ENCODE results near the gene SLC47A2.

The SLC47A2 gene

DNA sequence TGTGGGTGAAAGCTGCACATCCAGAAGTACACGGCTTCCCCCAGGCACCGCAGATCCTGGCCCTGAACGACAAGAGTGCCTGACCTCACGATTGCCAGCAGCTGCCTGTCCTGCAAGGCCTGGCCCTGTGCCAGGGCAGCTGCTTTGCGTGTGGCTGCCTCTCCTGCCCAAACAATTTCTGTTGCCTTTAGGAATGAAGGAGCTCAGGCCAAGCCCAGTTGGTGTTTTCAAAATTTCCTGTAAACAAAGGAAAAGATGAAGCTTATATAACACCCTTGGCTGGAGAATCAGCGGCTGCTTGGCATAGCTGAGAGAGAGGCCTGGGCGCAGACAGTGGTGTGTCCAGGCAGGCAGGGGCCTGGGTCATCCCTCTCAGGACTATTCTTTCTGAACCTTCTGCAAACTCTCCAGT lies 11.7 kb upstream of the SLC47A2 start:
- peak; percentile 26 for DNase-seq (ENCODE audit: low spot score)

DNA sequence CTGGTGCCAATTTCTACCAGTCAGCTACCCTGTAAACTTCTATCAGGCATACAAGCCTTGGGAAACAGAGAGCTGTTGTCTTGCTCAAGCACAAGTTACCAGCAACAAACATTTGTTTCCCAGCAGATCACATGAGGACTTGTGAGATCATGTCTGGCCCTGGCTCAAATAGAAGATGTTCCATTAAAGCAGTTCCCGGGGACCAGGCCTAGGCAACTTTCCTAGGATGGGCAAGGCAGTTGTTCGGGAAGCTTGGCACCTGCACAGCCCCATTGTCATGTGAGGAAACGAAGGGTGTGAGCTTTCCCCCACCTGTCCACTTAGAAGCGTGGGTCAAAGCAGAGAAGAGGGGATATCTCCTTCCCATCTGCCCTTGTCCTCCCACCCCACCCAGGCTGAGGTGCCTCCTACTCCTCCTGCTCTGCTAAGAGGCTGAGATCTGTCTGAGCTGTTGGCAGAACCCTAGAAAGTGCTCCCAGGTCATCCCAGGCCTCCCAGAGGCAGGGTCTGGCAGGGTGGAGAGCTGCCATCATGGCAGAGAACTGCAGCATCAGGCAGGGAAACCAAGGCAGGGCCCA lies 11.2 kb upstream of the SLC47A2 start:
- DNase-seq (ENCODE audit: low spot score) = no peak

DNA sequence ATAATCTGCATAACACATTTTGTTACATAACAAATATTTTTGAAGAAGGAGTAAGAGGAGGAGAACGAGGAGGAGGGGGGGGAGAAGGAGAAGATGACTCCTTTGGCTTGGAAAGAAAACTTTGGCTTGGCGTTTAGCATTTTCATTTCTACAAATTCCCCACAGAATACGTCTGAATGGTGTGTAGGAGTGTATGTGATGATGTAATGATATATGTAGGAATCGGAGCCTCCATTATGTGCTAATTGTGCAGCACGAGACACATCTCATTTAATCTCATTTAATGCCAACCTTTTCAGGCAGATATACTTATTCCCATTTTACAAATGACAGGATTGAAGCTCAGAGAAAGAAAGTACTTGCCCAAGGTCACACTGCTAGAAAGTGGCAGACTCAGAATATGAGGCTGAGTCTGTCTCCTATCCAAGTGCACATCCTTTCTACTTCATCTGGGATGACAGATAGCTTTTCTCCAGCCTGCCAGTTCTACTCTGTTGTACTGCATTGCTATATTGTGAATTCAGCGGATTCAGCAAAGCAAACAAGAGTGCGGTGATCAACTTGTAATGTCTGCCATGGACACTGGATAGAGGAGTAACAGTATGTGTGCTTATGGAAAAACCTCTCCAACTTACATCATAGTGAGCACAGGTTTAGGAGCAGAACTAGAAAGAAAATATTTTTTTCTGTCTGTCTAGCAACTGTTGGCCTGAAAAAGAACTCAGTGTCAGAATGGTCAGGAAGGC lies 10.4 kb upstream of the SLC47A2 start:
- no peak for DNase-seq (ENCODE audit: low spot score)

DNA sequence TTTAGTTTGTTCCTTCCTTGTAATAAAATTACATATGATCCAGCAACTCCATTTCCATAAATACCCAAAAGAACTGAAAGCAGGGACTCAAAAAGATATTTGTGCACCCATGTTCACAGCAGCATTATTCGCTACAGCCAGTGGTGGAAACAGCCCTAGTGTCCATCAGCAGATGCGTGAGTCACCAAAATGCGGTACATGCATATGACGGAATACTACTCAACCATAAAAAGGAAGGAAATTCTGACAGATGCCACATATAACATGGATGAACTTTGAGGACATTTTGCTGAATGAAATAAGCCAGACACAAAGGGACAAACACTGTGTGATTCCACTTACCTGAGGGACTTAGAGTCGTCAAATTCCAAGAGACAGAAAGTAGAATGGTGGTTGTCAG lies 9.1 kb upstream of the SLC47A2 start:
- DNase-seq (ENCODE audit: low spot score) = no peak

DNA sequence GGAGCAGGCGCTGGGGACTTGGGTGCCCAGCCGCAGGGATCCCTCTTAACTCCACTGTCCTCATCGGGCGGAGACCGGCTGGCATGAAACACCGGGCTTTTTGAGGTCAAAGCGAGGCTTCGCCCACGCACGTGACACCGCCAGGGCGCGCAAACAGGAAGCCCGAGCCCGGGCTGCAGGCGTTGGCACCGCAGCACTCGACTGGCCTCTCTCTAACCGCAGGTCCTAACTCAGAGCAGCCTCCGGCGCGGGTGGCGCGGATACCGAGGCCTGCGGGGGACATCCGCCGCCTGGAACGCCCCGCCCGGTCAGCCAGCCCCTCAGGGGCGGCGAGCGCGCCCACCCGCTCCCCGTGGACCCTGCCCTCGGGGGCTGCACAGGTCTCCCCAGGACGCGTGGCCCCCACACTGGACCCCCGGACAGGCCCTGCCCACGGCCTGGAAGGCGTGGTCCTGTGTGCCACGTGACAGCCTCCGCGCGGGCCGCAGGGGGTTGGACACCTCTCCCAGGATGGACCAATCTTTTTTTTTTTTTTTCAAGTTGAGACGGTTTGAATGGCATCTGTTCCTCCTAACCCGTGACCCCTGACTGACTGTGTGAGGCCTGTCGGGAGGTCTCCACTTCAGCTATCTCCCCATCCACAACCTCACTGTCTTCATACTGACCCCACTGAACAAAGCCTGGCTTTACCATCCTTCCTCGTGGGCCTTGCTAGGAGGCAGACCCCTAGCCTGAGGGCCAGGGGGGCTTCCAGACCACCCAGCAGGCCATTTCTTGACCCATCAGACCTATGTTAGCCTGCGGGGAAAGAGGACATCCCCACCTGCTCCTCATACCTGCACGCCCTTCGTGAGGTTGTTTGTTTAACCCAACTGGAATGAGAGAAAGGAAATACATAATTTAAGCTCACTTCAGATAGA lies 8.4 kb upstream of the SLC47A2 start:
- DNase-seq (ENCODE audit: low spot score) = no peak

DNA sequence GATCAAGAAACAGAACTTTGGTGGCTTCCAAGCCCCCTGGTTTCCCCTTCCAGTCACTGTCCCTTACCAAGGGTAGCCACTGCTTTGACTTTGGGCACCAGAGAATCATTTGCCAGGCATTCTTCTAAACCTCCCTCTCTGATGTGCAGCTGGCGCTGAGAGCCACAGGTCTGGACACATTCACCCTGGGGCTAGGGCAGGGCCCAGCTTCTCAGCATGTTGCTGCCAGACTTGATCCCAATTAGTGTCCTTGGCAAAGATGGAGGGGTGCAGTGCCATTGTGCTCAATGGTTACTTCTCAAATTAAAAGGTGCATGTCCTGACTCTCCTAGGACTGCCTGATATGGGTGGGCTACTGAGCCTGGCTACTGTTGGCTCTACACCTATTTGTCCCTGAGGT lies 7.6 kb upstream of the SLC47A2 start:
- DNase-seq (ENCODE audit: low spot score) = no peak

DNA sequence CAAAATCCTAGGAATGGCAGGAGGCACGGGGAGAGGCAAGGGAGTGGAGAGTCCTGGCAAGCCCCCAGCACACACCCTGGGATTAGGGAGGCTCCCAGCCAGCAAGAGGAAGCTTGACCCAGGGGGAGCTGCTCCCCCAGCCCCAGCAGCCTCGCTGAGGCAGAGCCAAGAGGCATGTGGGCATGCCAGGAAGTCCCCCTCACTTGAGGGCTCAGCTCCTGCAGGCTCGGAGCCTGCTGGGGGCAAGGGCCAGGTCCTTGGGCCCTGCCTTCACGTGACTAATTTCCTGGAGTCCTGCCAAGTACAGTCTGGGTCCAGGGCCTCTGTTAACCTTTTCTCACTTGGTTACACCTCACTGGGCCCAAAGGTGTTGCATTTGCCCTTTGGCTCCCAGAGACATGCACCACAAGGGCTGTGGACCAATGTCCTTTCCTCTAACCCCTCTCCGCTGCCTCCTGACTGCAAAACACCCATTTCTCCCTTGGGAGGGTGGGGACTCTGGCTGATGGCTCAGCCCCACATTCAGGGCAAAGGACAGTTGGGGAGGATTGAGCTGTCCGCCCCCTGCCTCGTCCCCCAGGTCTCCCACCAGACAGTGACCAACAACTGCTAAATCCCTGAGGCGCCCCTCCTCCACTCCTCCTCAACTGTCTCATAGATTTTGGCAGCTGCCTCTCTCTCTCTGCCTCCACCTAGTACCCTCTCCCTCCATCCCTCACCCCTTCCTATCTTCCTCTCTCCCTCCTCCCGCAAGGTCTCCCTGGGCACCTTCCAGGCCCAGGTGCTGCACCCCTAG lies 4.4 kb upstream of the SLC47A2 start:
- no peak for DNase-seq (ENCODE audit: low spot score)

DNA sequence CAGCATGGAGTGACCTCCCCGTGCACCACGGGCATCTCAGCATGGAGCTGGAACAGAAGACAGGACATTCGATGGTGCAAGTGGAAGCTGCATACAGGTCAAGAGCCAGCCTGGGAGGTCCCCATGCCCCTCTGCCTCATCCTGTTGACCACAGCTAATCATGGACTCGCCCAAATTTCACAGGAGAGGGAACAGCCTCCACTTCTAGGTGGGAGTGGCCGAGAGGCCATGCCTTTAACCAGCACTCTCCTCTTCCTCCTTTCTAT lies 3.8 kb upstream of the SLC47A2 start:
- no peak for DNase-seq (ENCODE audit: low spot score)

DNA sequence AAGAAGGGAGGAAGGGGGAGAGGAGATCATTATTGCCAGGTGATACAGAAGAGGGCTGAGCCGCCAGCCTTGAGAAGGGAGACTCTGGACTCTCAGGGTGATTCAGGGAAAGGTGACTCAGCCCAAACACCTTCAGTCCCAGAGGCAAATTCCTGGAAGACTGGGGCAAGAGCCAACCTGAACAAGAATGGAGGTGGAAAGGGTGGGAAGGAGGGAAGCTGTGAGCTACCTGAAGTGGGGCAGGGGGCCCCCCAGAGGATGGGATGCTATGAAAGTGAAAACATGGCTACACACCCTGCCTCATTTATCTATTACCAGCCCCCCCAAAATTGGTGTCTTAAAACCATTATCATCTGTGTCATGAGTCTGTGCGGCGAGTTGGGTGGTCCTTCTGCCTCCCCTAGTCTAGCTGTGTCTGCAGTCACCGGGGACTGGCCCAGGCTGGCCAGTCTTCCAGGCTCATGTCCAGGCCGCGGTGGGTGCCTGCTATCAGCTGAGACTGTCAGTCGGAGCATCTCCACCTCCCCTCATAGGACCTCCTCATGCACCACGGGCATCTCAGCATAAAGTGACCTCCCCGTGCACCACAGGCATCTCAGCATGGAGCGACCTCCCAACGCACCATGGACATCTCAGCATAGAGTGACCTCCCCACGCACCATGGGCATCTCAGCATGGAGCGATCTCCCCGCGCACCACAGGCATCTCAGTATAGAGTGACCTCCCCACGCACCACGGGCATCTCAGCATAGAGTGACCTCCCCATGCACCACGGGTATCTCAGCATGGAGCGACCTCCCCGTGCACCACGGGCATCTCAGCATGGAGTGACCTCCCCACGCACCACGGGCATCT lies 3.2 kb upstream of the SLC47A2 start:
- DNase-seq (ENCODE audit: low spot score) = no peak

DNA sequence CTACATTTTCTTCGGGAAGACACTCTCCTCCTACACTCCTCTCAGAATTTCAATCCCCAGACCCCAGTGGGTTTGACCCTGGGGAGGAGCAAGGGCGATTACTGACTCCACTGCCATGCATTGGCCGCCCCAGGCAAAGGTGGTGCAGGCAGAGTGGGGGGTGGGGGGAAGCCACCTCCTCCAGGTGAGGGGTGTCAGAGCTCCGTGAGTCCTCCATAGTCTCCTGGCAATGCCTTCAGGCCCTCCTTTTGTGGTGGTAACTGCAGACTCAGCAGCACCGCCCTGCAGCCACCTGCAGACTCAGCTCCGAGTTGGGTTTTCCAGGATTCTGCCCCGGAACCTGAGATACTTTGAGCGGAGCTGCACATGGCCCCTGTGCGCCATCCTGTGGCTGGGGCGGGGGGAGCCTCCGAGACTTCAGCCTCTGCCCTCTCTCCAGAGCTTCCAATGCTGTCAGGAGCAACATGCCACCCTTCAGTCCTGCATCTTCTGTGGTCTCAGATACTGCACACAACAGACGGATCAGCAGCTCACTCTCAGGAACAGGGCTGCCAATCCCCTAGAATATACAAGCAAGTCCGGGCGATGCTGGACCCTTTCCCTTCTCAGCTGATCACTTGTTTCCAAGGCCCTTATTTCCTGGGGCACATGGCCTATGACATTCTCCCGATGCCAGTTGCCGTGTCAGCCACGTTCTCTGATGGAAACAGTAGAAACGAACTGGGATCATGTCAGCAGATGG lies 2.4 kb upstream of the SLC47A2 start:
- no peak for DNase-seq (ENCODE audit: low spot score)

DNA sequence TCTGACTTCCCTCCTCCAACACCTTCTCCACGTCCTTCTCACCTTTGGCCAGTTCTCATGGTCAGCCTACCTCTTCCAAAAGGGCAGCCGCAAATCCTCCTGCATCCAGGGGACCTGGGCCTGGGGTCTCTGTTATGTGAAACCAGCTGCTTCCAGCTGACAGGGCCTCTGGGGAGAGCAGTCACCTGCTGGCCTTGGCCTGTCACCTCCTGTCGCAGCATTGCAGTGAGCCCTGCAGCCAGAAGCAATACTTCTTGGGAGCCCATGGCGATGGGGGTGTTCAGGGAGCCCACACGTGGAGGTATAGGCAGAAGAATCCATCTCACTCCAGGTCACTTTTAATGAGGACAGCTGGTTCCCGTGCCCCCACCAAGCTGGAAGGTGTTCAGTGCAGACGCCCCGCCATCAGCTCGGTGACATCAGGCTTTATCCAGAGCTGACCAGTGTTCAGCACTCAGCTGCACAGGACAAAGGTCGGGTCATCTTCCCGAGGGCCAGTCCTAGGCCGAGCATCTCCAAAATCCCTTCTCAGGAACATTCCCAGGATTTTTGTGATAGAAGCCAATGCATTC lies 1.7 kb upstream of the SLC47A2 start:
- DNase-seq (ENCODE audit: low spot score) = no peak

DNA sequence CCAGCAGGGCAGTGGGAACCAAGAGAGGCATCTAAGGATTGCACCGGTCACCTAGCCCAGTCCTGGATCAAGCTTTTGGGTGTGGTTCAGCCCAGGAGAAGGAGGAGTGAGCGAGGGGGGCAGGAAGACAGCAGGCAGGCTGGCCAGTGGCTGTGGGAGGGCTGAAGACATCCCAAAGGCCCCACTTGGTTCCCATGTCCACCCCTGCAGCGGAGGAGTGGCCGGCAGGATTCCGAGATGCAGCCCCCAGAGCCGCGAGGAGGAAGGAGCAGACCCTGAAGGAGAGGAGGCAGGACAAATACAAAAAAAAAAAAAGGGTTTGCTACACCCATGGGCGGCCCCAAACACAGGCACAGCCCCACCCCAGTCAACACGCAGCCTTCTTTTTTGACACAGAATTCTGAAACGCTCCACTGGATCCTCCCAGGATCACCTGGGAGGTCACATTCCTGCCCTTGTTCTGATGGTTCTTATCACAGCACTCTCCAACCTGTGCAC lies 1.1 kb upstream of the SLC47A2 start:
- no peak for DNase-seq (ENCODE audit: low spot score)

DNA sequence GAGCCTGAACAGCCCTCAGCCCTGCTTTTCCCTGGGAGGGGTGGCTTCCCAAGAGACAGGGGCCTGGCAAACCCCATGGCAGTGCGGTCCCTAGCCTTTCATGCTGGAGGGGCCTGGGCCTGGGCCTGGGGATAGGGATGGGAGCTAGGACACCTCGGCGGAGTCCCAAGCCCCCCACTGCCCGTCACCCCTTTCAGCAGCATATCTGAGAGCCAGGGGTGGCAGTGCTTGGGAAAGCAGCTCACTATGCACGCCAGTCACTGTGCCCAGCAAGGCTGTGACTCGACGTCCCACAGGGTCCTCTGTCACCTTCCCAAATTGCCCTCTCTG lies 612 bp upstream of the SLC47A2 start:
- DNase-seq (ENCODE audit: low spot score) = no peak

DNA sequence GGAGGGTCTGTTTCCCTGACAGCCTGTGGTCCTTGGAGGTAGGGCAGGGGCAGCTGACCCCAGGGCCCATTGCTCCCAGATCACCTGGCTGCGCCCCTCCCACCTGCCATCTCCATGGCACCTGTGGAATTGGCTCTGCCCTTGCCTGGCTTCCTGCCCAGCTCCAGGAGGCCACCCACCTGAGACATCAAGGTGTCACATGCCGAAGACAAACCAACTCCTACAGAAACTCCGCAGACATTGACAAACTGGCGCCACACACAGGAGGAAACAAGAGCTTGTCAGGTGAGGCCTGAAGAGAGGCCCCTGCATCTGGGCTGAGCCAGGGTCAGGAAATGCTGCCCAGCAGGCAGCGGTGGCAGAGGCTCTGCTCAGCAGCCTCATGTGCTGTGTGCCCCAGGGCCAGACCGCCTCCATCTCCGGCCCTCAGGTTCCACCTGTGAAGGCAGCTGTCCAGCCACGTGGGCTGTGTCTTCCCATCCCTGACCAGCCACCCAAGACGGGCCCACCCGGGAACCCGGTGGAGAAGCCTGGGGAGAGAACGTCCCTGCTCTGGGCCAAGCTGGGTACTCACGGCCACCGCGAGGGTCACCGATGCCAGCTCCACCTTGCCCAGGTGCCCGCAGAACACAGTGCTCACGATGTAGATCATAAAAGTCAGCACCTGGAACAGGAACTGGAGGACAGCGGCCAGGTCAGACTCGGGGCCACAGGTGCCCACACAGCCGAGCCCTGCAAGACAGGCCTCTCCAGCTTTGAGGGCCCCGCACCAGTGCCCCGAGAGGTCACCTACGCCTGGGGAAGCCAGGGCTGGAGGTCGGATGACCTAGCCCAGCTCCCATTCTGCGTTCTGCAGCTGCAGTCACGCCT lies 1.6 kb downstream of the SLC47A2 start:
- DNase-seq (ENCODE audit: low spot score) = no peak

DNA sequence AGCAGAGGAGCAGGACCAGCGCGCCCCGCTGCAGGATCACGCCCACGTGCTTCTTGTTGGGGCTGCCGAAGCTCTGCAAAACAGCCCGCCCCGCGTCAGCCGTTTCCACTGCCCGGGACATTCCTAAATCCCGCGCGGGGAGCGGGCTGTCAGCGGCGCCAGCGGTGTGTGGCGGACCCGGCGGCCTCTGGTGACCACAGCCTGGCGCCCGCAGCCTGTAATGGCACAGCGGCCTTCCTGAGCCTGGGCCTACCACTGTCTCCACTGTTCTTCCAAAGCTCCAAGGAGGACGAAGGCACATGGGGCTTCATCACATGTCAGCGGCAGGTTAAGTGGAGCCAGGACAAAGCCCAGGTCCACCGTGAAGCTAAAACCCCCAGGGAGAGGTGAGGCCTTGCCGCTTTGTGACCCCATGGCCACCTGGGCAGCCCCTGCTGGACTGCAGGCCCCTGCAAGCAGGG lies 2.5 kb downstream of the SLC47A2 start:
- no peak for DNase-seq (ENCODE audit: low spot score)

DNA sequence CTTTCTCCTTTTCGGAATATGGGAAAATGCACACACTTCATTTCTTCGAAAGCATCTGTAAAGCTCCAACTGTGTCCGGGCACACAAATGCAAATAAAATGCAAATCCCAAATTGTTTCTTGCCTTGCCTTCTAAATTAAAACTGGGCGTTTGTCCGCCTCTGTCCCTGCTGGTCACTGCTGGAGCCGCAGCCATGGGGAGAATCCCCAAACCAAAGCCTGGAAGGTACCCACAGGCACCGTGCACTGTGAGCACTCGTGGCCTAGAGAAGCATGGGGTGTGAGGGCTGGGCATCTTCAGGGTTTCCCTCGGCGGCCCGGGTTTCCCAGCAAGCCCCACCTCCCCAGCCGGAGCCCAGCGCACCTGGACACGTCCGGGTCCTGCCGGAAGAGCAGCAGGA lies 2.9 kb downstream of the SLC47A2 start:
- DNase-seq (ENCODE audit: low spot score) = no peak

DNA sequence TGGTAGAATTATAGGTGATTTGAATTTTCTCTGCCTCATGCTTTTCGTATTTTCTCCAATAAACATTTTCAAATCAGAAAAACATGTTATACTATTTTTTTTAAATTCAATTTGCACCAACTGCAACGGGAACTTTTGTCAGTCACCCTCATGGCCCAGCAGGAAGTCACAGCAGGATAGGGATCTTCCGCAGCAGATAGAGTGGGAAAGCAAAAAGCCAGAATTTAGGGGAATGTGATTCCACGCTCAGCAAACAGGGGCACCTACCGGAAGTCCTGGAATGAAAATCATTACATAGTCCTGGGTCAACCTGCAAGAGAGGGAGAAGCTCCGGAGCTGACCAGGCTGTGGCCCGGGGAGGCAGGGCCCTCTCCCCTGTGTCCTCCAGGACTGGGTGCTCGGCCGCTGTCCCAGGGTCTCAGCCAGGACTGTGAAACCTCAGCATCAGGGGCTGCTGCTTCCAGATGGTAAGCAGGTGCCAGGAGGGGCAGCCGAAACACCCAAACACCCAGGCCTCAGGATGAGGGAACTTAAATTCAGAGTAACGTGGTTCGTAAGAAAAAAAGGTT lies 3.9 kb downstream of the SLC47A2 start:
- DNase-seq (ENCODE audit: low spot score) = no peak

DNA sequence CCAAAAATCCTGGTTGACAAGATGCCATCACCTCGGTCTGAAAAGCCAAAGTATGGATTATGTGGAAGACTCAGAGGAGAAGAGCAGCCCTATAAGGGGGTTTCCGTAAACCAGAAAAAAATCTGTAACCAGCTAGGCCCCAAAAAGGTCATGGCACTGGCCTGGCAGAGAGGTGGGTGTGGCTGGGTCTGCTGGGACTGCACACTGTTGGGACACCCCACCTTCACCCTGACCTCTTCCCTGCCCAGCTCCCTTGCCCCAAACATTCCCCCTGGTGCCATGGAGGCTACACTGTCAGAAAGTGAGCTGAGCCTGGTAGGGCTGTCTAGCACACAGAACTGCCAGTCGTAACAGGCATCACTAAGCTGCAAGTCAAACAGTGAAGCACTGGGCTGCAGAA lies 6.5 kb downstream of the SLC47A2 start:
- no peak for DNase-seq (ENCODE audit: low spot score)
